Stimulated activated CD8-positive, alpha-beta memory T cell treated with anti-CD3 and anti-CD28 coated beads, Interleukin-7, amount 100 ng/mL, for 4 hours (primary cell): Measurements from ENCODE around the gene MMP7.

Experiments
- DNase-seq, 2 donors: peaks; one replicate each; pipeline ENCODE4 v3.0.0-alpha.2; 2020; ENCODE audit warnings: low read depth in 2 of 2

MMP7 gene

GRCh38 chr11:102530558-102530957 is at the start of gene MMP7:
Gene MMP7 (minus strand): TSS chr11:102530747. CDS start chr11:102530700, 47 bp downstream.
- DNase-seq, result no peak

DNA sequence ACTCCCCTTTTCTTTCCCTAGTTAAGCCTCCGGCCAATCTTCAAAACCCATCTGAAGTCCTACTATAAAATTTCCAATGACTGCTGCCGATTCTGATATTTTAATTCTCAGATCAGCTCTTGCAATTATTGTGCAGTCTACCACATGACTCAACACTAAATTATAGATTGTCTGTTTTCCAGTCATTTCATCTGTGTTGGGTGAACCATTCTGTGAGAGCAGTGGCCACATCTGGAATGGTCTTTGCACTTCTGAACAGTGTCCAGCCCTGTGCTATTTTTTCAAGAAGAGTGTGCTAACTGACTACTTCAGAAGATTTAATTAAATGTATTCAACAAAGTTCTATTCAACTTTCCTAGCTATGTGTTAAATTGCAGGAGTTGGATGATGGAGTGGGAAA is 47.2 kb upstream of the MMP7 start:
- DNase-seq, result no peak

- DNase-seq, result no peak
Measured at GRCh38 chr11:102577182-102577581, 46.6 kb upstream of the MMP7 start.

DNA sequence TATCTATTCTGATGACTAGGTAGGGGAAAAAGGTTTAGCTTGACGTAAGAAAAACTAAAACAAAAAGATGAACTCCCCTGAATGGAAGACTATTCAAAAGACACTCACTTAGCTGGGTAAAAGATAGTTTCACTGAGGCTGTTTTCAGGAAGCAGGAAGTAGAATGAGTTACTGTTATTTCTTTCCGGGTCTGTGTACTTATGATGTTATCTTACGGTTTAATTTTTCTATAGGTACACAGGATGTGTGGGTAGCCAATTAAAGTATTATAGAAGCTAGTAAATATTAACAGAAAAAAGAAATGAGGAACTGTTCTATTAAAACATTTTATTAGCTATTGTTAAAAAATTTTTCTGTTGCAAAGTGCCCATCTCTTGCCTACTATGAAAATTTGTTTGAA is 45.8 kb upstream of the MMP7 start:
- no peak for DNase-seq

DNA sequence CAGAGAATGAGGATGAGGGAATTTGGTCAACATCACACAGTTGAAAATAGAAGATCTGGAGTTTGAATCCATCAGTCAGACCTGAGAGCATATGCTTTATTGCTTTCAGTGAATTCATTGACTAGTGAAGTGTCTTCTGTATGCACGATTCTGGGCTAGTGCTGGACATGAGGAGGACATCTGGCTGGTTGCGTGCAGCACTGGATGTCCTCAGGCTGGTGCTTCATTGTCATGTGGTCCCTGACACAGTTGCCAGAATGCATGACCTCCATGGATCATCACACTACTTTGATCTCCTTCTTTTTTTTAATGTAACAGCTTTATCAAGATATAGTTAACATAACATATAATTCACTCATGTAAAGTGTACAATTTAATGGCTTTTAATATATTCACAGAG is 44.5 kb upstream of the MMP7 start:
- DNase-seq, result no peak

- DNase-seq, result no peak
Measured at GRCh38 chr11:102573851-102574250, 43.3 kb upstream of the MMP7 start.

GRCh38 chr11:102572554-102573220 is 42.1 kb upstream of the MMP7 start:
- no peak for DNase-seq

DNA sequence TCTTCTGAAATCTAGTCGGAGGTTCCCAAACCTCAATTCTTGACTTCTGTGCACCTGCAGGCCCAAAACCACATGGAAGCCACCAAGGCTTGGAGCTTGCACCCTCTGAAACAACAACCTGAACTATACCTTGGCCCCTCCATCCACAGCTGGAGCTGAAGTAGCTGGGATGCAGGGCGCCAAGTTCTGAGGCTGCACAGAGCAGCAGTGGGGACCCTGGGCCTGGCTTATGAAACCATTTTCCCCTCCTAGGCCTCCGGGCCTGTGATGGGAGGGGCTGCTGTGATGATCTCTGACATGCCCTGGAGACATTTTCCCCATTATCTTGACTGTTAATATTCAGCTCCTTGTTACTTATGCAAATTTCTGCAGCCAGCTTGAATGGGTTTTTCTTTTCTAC is 38.3 kb upstream of the MMP7 start:
- no peak for DNase-seq

GRCh38 chr11:102566112-102566511 is 35.6 kb upstream of the MMP7 start:
- no peak for DNase-seq

DNA sequence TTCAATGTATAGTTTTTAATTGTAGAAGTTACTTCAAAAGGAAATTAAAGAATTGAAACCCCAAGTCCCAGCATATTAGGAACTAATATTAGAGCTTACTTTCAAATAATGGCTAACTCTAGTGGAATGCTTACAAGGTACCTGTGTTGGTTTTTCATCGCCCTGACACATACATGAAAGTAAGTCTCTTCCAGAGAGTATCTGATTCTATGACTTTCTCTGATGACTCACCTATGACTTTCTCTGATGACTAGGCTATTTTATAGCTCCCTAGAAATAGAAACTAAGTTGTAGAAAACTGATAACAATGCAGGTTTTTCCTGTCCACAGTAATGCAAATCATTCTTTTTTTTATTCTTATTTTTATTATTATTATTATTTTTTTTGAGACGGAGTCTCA is 33.6 kb upstream of the MMP7 start:
- DNase-seq, result no peak

DNA sequence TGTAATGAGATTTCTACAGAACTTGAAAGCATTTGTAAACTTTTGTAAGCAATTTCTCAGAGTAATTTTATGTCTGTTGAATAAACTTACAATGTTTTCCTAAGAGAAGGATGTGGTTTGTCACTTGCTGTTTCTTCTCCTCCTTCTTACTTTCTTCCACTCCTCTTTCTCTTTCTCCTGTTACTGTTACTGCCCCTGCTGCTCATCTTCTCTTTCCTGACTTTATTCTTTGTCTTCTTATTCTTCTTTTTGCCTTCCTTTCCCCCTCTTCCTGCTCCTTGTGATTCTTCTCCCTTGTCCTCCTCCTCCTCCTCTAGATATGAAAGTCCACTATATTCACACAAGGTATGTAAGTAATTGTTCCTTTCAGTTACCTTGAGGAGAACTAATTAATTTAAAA is 31.1 kb upstream of the MMP7 start:
- no peak for DNase-seq

DNA sequence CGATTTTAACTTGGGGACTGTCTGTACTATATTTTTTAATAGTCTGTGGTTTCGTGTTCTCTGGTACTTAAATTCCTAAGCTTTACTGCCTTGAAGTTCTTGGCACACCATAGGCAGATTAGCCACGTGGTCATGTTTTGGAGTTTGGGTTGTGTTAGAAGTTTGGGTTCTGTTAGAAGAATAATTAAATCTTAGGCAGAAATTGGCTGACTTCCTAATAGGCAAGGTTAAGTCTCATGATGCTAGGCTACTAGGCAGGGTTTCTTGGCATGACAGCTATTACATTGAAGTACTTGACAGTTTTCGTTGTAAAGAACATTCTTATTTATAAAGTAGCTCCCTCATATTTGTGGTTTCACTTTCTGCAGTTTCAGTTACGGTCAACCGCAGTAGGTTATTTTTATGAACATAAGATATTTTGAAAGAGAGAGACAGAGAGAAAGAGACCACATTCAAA is 30.0 kb upstream of the MMP7 start:
- no peak for DNase-seq

DNA sequence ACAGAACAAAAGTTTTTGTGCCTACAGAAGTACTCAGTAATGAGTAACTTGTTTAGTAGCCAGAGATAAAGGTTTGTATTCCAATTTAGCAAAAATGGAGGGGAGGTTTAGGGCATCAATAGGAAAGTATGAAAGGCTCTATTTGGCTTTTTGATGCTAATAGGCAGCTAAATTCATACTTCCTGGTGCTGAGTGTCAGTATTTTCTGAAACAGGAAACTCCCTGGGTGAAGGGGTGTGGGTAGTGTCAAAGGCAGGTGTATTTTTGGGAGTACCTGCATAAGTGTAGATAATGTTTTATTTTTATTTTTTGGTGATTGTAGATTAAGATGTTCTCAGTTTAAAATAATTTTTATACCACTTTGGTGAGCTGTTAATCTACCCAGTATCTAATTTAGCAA is 29.3 kb upstream of the MMP7 start:
- DNase-seq, result no peak

DNA sequence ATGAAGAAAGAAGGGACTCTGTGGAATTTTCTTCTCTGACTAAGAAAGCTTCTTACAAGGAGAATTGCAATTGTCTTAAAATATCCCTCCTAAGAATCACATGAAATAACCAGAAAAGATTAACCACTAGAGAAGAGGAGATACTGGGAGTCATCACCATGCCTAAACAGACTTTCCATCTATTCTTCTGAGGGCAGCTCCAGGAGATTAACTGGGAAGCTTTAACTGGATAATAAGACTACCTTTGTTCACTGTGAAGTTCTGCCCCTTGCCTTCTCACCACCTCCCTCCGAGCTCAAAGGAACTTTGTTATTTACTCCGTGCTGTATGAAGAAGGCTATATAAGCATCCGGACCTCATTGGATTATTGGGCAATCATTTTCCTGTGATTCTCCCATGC is 24.5 kb upstream of the MMP7 start:
- DNase-seq, result no peak

GRCh38 chr11:102553835-102554282 is 23.3 kb upstream of the MMP7 start:
- no peak for DNase-seq

DNA sequence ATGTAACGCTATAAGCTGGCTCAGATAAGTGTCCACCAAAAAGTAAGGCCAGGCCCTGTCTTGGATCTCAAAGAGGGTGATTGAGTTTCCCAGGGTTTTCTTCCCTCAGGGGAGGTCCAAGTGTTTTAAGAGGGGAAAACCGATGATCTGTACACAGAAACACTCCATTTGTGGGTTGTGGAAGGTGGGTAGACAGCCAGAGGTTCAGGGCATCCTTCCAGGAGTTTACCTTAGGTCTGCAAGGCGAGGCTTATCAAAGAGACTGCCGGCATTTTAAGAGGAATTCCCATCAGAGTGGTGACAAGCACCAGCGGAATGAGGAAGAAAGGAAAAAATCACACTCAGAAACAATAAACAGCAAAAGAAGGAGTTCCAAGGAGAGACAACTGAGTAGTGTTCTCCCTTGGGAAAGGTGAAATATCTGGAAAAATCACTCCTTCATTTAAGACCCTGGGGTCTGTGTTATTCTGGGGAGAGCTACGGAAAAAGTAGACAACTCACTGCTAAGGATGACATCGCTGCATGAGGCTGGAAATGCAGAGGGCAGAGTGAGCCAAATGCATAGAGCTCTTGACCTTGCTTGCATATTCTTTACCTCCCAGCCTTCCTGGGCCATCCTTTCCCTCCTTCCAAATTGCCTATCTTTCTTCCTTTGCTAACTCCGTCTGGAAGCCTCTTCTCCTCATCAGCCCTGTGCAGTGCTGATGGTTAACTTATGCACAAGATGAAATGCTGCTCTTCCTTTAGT is 22.1 kb upstream of the MMP7 start:
- DNase-seq, result no peak

GRCh38 chr11:102552020-102552419 is 21.5 kb upstream of the MMP7 start:
- DNase-seq, result no peak

GRCh38 chr11:102551169-102551781 is 20.7 kb upstream of the MMP7 start:
- no peak for DNase-seq

DNA sequence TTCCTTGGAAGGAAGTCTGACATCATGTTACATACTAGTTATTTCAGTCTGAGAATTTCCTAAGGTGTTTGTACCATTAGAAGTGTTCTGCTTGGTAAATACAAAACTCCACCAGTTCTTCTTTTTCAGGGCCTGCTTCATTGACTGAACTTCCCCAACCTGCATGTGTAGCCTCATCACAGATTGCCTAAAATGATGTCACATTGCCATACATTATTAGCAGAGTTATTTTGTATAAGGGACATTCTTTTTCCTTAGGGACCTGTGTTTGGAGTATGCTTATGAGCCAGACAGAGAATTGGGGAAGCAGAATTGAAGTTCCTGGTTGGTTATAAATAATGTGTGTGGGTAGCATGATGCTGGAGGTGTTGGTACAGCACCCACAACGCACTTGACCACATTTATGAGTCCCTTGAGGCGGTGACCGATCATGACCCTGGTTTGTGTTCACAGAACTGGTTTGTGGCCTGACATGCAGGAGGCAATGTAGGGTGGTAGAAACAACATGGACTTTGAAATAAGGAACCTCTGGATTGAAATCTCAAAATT is 16.4 kb upstream of the MMP7 start:
- DNase-seq, result peak in 1 of 2 donors; percentile 6

- no peak for DNase-seq
Measured at GRCh38 chr11:102546427-102546826, 15.9 kb upstream of the MMP7 start.

DNA sequence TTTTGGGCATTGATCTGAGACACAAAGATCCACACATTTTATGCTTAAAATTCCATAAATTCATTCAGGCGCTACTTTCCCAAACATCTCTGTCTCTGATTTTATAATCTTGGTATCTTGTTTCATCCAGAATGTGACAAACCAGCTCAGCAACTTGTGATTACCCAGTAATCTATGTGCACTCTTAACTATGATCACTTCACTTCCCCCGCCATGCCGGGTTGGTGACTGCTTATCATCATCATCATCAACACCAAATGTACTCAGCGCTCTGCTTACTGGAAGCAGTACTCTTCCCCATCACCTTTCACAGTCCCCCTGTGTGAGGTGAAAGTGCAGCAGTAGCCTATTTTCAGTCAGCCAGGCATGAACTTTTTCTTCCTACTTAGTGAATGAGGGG is 15.2 kb upstream of the MMP7 start:
- DNase-seq, result no peak

- no peak for DNase-seq
Measured at GRCh38 chr11:102544594-102544993, 14.0 kb upstream of the MMP7 start.

DNA sequence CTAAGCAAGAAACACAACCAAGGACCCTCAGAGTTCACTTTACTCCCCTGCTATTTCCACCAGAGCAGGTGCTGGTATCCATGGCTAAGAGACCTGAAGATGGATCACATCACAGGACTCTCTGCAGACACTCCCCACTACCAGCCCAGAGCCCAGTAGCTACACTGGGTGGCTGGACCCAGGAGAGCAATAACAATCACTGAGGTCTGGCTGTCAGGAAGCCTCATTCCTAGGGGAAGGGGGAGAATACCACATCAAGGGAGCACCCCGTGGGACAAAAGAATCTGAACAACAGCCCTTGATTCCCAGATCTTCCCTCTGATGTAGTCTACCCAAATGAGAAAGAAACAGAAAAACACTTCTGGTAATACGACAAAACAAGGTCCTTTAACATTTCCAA is 9.0 kb upstream of the MMP7 start:
- DNase-seq, result no peak
